ENCODE data around the gene HOXA7. TPM values are rescaled to one million over a fixed set of nuclear protein-coding genes. Genes with fewer than 3 reads are reported as not detected.

Gene HOXA7
- total RNA-seq, 1 donor from 2014 or later, result not detected

GRCh38 chr7:27200761-27201579 is 44.5 kb upstream of the HOXA7 start:
- CTCF ChIA-PET, result interaction anchor here (1.1 kb wide), 2 partner anchors 19 to 39 kb away, joined by 3 read pairs; no protein-coding TSS in a partner anchor
- ATAC-seq (ENCODE audit: low read depth), result peak; percentile 46
- H3K4me1 Mint-ChIP-seq, result peaks cover 33% of the 10 kb centered on the region

GRCh38 chr7:27199849-27200760 is 43.6 kb upstream of the HOXA7 start, which contains the start of gene HOXA13:
TSS of gene HOXA13 (minus strand) at chr7:27200091. CDS start at chr7:27200077, 14 bp downstream.
- peaks cover 68% of the 10 kb centered on the region for H3K27me3 Mint-ChIP-seq
- DNase-seq, result no peak
- TF ChIP-seq, protein P1, sequence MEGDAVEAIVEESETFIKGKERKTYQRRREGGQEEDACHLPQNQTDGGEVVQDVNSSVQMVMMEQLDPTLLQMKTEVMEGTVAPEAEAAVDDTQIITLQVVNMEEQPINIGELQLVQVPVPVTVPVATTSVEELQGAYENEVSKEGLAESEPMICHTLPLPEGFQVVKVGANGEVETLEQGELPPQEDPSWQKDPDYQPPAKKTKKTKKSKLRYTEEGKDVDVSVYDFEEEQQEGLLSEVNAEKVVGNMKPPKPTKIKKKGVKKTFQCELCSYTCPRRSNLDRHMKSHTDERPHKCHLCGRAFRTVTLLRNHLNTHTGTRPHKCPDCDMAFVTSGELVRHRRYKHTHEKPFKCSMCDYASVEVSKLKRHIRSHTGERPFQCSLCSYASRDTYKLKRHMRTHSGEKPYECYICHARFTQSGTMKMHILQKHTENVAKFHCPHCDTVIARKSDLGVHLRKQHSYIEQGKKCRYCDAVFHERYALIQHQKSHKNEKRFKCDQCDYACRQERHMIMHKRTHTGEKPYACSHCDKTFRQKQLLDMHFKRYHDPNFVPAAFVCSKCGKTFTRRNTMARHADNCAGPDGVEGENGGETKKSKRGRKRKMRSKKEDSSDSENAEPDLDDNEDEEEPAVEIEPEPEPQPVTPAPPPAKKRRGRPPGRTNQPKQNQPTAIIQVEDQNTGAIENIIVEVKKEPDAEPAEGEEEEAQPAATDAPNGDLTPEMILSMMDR (IDR thresholded peaks at IDR 0.05), result no peak
- ChIA-PET CTCF (interaction anchor here (1.0 to 1.5 kb wide), 3 partner anchors 406 to 719 kb away, joined by 3 to 4 read pairs (median 3); no protein-coding TSS in a partner anchor), POLR2A (no interaction called here)
- H3K9me3 Mint-ChIP-seq, result no peaks in the 10 kb centered on the region
- ATAC-seq (ENCODE audit: low read depth), result peak; percentile 78
- peaks cover 27% of the 10 kb centered on the region for H3K4me1 Mint-ChIP-seq
- intact Hi-C loops (cut with micrococcal nuclease), result loop anchor here (2.0 to 10.0 kb wide), 7 partner anchors 15 to 1902 kb away; partner anchors contain the start of genes HOXA11, JAZF1 and TRIL
- peak within 1 kb of the TSS; percentile 59 for H3K27ac Mint-ChIP-seq
- no peaks in the 10 kb centered on the region for H3K36me3 Mint-ChIP-seq (ENCODE audit: low read depth)
- peak within 1 kb of the TSS; percentile 84 for H3K4me3 Mint-ChIP-seq

More at GRCh38 chr7:27200761-27201579, 44.5 kb upstream of the HOXA7 start:
- Mint-ChIP-seq H3K9me3 (no peaks in the 10 kb centered on the region), H3K27me3 (peaks cover 71% of the 10 kb centered on the region), H3K4me3 (peak overlapping the region; percentile 76), H3K27ac (peak overlapping the region; percentile 24), H3K36me3 (ENCODE audit: low read depth) (no peaks in the 10 kb centered on the region)
- POLR2A ChIA-PET, result interaction anchor here (0.6 kb wide), 1 partner anchor 44 kb away, joined by 3 read pairs; no protein-coding TSS in a partner anchor
- intact Hi-C loops (cut with micrococcal nuclease), result loop anchor here (2.0 kb wide), 1 partner anchor 16 kb away; the partner anchor contains the start of gene HOXA11
- TF ChIP-seq, protein P1 (IDR thresholded peaks at IDR 0.05), result no peak
- DNase-seq, result no peak

DNA sequence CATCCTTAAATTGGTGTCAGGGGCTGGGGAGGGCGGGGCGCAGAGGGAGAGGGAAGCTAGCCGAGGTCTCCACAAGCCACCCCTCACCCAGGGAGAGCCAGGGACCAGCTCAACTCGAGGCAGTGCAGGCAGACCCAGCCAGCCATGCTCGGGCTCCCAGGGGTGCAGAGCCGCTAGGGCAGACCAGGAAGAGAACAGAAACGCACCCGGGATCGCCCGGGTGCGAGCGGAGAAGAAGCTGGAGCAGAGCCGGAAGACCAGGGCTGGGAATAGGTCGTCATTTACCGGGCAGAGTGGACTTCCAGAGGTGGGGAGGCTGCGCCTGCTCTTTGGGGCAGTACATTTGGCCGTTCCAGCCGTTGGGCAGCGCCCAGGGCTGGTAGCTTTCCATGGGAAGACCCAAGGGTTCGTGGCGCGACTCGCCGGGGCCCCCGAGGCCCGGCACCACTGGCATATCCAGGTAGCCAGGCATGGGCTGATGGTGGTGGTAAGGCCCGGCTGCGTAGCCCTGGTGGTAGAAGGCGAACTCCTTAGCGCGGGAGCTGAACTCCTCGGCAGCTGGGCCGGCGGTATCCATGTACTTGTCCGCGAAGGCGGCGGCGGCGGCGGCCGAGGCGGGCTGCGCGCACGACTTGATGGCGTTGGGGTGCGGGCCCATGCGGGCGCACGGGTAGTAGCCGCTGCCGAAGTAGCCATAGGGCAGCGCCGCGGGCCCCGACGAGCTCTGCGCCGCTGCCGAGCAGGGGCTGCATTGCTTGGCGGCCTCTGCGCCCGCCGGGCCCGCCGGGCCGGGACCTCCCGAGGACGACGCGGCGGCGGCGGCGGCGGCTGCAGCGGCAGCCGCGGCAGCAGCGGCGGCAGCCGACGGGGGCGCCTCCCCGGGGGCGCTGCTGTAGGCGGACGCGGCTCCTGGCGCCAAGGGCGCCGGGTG is 42.7 kb upstream of the HOXA7 start:
- TF ChIP-seq, protein P1 (IDR thresholded peaks at IDR 0.05), result no peak
- Mint-ChIP-seq H3K9me3 (no peaks in the 10 kb centered on the region), H3K27me3 (peaks cover 70% of the 10 kb centered on the region), H3K27ac (no peak overlapping the region), H3K36me3 (ENCODE audit: low read depth) (no peaks in the 10 kb centered on the region), H3K4me3 (peak overlapping the region; percentile 38), H3K4me1 (peaks cover 27% of the 10 kb centered on the region)
- ChIA-PET CTCF (interaction anchor here (0.9 to 1.5 kb wide), 4 partner anchors 11 to 720 kb away, joined by 3 to 4 read pairs (median 3); no protein-coding TSS in a partner anchor), POLR2A (no interaction called here)
- no peak for DNase-seq
- intact Hi-C loops (cut with micrococcal nuclease), result loop anchor here (2.0 to 10.0 kb wide), 6 partner anchors 983 to 1903 kb away; partner anchors contain the start of genes JAZF1 and TRIL
- no peak for ATAC-seq (ENCODE audit: low read depth)

GRCh38 chr7:27198138-27198841 is 41.8 kb upstream of the HOXA7 start:
- DNase-seq (no peak), ATAC-seq (ENCODE audit: low read depth) (no peak)
- intact Hi-C loops (cut with micrococcal nuclease), result loop anchor here (2.0 to 10.0 kb wide), 6 partner anchors 984 to 1904 kb away; partner anchors contain the start of genes JAZF1 and TRIL
- TF ChIP-seq, protein P1 (IDR thresholded peaks at IDR 0.05), result no peak
- POLR2A ChIA-PET, result no interaction called here
- peaks cover 32% of the 10 kb centered on the region for H3K4me1 Mint-ChIP-seq
- H3K9me3 Mint-ChIP-seq, result no peaks in the 10 kb centered on the region
- H3K36me3 Mint-ChIP-seq (ENCODE audit: low read depth), result no peaks in the 10 kb centered on the region
- peak overlapping the region; percentile 38 for H3K4me3 Mint-ChIP-seq
- H3K27ac Mint-ChIP-seq, result peak overlapping the region; percentile 50
- H3K27me3 Mint-ChIP-seq, result peaks cover 72% of the 10 kb centered on the region
- CTCF ChIA-PET, result interaction anchor here (0.9 to 1.5 kb wide), 3 partner anchors 12 to 721 kb away, joined by 3 read pairs; no protein-coding TSS in a partner anchor
